K562 (cell line): ENCODE results near the gene SYNGR3. TPM values are rescaled to one million over a fixed set of nuclear protein-coding genes. Genes with fewer than 3 reads are reported as not detected.
A peak's percentile ranks its signal among the peaks of the same experiment; 100 is the strongest.

Experiments
- ARID1B ChIP-seq: fragments of 450-650 bp; IDR thresholded peaks from 2 replicates; pipeline ENCODE4 v1.6.1; 2016; ENCODE audit warnings: antibody characterized with exemption, mild to moderate bottlenecking, inconsistent platforms
- BCOR ChIP-seq: fragments of 450-650 bp; IDR thresholded peaks from 2 replicates; pipeline ENCODE4 v1.6.1; 2016
- ESRRA ChIP-seq: fragments of 450-650 bp; IDR thresholded peaks from 2 replicates; pipeline ENCODE4 v1.6.1; 2014; ENCODE audit warnings: low read depth, mild to moderate bottlenecking, moderate library complexity, borderline replicate concordance
- FIP1L1 ChIP-seq: fragments of 200-400 bp; formaldehyde crosslinking; IDR thresholded peaks from 2 replicates; pipeline ENCODE4 v1.6.1; 2018; ENCODE audit warnings: mild to moderate bottlenecking, low read depth, low read length; ENCODE audit not compliant: poor library complexity, severe bottlenecking
- KDM4B ChIP-seq, 2 experiments: fragments of 450-650 bp in 1 of 2; sonication (generic) in 1 of 2; IDR thresholded peaks; 2 replicates each; pipeline ENCODE4 v1.6.1; 2016 to 2017; ENCODE audit warnings: borderline replicate concordance in 2 of 2, antibody characterized with exemption in 1 of 2, low read depth in 1 of 2, mild to moderate bottlenecking in 1 of 2
- MEF2A ChIP-seq: IDR thresholded peaks from 2 replicates; pipeline ENCODE4 v1.6.1; 2011; ENCODE audit warnings: low read depth, mild to moderate bottlenecking, low read length, moderate library complexity; ENCODE audit not compliant: control insufficient read depth
- NEUROD1 ChIP-seq: fragments of 150-350 bp; IDR thresholded peaks from 2 replicates; pipeline ENCODE4 v1.6.1; 2014; ENCODE audit warnings: borderline replicate concordance, low read length, low read depth; ENCODE audit not compliant: partially characterized antibody
- STAT6 ChIP-seq: sonication (generic); formaldehyde crosslinking; IDR thresholded peaks from 2 replicates; pipeline ENCODE4 v1.8.1; 2023; ENCODE audit warnings: mild to moderate bottlenecking, missing genetic modification reagents
- ZNF133 ChIP-seq: fragments of 250-450 bp; sonication (Bioruptor Pico); IDR thresholded peaks from 2 replicates; pipeline ENCODE4 v1.4.0; 2020; ENCODE audit warnings: mild to moderate bottlenecking
- polyA plus RNA-seq, 8 experiments: library from polyadenylated mRNA; depleted of rRNA in 4 of 8; stranded (reverse) in 5 of 8; unstranded in 3 of 8; fragments of >200 nt; fragmentation: Nextera tagmentation in 2 of 8; fragmentation: Illumina TruSeq in 1 of 8; extraction: Ambion mirVana in 2 of 8; extraction: Trizol in 1 of 8; gene quantifications; 2 replicates each; pipeline versions ENCODE4 v1.2.1 to v1.2.3, GENCODE V29; 2011 to 2014; ENCODE audit warnings: inconsistent platforms in 1 of 8, missing spikeins in 1 of 8
- total RNA-seq, 7 experiments: library from RNA; depleted of rRNA in 6 of 7; stranded (reverse); fragments of >200 nt in 6 of 7; fragmentation: Illumina TruSeq in 2 of 7; extraction: Trizol in 2 of 7; gene quantifications; 2 replicates each; pipeline versions ENCODE4 v1.2.1 to v1.2.3, GENCODE V29; 2011 to 2021; ENCODE audit warnings: low replicate concordance in 1 of 7
- TF ChIP-seq, protein P1 (sequence below): IDR thresholded peaks from 2 replicates; pipeline ENCODE4 v1.6.1; 2011; ENCODE audit not compliant: insufficient read length; ENCODE audit errors: extremely low read depth
- TF ChIP-seq, protein P2 (sequence below), 2 experiments: fragments of 200-800 bp in 1 of 2; sonication (Bioruptor generic) in 1 of 2; sonication (generic) in 1 of 2; formaldehyde crosslinking in 1 of 2; IDR thresholded peaks in 1 of 2; conservative IDR thresholded peaks in 1 of 2; 2 replicates each; pipeline versions ENCODE4 v1.5.0 to v1.6.1; 2016 to 2020; ENCODE audit warnings: missing compliant biosample characterization in 1 of 2, missing genetic modification characterization in 1 of 2, missing genetic modification reagents in 1 of 2
- TF ChIP-seq, protein P3 (sequence below), 2 experiments: IDR thresholded peaks in 1 of 2; conservative IDR thresholded peaks in 1 of 2; 2 replicates each; pipeline ENCODE4 v1.6.1; 2016; ENCODE audit warnings: low read depth in 2 of 2, mild to moderate bottlenecking in 1 of 2, missing compliant biosample characterization in 1 of 2, missing genetic modification characterization in 1 of 2, moderate library complexity in 1 of 2

SYNGR3 gene
- total and polyA plus RNA-seq, 9 of the 15 experiments (the other 6 are each of a cell fraction or from before 2014, with no cell fraction given): 3.7 to 69.2 (median 36.3) TPM

DNA sequence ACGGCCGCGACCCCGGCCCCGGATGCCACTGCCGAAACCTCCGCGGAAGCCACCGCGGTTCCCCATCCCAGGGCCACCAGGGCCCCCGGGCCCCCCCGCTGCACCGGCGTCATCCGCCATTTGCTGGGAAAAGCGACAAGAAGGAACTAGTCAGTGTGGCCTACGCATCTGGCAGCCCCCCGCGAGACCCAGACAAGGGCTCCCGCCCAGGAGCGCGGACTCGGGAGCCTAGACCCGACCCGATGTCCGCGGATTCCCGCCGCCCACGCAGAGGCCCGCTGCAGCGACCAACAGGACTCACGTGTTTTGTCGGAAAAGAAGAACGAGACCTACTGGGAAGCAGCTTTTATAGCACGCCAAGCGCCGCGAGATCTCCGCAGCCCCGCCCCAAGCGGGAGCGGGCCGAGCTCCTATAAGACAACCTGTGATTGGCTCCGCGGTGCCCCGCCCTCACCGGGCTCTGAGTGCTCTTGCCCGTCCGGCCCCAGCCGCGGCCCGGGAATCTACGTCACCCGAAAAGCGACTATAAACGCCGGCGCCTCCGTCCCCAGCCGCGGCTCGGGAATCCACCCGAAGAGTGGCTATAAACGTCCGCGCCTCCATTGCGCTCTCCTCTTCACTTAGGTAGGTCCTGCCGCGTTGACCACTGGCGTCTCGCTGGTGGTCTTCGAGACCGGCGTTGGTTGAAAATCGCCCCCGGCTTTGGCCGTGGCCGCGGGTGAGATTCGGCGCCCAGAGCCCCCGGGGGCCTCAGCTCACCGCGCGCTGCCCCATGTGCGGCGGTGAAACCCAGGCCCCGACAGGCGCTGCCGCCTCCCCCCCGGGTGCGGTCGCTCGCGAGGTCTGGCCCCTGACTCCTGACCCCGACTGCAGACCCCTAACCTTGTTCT, 25.0 kb upstream of the SYNGR3 start, which contains the start of gene RPS2 (continued):
- peak; percentile 42; the same call in 1 of the 2 replicates for TF ChIP-seq ESRRA
- TF ChIP-seq ZNF133 (CRISPR knock-in tag): no peak
- peak; percentile 96 for TF ChIP-seq FIP1L1
- 0 out of 2 replicates have a peak, but pooled peaks have one; percentile 10 for TF ChIP-seq MEF2A
- peak; percentile 36; the same call in 1 of the 2 replicates for TF ChIP-seq BCOR
- TF ChIP-seq KDM4B (IDR thresholded peaks at IDR 0.05; ENCODE audit: borderline replicate concordance in 2 of 2, low read depth in 1 of 2): 0 out of 4 replicates have a peak, but pooled peaks of 1 of the 2 experiments have one; percentile 41
- TF ChIP-seq, protein P1, sequence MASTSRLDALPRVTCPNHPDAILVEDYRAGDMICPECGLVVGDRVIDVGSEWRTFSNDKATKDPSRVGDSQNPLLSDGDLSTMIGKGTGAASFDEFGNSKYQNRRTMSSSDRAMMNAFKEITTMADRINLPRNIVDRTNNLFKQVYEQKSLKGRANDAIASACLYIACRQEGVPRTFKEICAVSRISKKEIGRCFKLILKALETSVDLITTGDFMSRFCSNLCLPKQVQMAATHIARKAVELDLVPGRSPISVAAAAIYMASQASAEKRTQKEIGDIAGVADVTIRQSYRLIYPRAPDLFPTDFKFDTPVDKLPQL: peak; percentile 94
- TF ChIP-seq, protein P2, sequence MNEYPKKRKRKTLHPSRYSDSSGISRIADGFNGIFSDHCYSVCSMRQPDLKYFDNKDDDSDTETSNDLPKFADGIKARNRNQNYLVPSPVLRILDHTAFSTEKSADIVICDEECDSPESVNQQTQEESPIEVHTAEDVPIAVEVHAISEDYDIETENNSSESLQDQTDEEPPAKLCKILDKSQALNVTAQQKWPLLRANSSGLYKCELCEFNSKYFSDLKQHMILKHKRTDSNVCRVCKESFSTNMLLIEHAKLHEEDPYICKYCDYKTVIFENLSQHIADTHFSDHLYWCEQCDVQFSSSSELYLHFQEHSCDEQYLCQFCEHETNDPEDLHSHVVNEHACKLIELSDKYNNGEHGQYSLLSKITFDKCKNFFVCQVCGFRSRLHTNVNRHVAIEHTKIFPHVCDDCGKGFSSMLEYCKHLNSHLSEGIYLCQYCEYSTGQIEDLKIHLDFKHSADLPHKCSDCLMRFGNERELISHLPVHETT (CRISPR knock-in tag; conservative IDR thresholded peaks at IDR 0.05 in 1 of 2, IDR thresholded peaks at IDR 0.05 in 1 of 2): peak in 1 of 2 experiments; percentile 95; a peak in 2 of 4 replicates
- peak; percentile 80; the same call in 1 of the 2 replicates for TF ChIP-seq STAT6
- TF ChIP-seq, protein P3, sequence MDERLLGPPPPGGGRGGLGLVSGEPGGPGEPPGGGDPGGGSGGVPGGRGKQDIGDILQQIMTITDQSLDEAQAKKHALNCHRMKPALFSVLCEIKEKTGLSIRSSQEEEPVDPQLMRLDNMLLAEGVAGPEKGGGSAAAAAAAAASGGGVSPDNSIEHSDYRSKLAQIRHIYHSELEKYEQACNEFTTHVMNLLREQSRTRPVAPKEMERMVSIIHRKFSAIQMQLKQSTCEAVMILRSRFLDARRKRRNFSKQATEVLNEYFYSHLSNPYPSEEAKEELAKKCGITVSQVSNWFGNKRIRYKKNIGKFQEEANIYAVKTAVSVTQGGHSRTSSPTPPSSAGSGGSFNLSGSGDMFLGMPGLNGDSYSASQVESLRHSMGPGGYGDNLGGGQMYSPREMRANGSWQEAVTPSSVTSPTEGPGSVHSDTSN (CRISPR knock-in tag; IDR thresholded peaks at IDR 0.05; ENCODE audit: low read depth): no peak
- TF ChIP-seq, protein P3 (tag; conservative IDR thresholded peaks at IDR 0.05; ENCODE audit: low read depth): no peak
- peak; percentile 75 for TF ChIP-seq NEUROD1
- peak; percentile 41; the same call in 1 of the 2 replicates for TF ChIP-seq ARID1B
